HepG2 (cell line): Measurements from ENCODE around the gene IFNE.

ENCODE experiments used
- EZH2 ChIP-seq: conservative IDR thresholded peaks from 2 replicates; pipeline ENCODE4 v1.6.1; 2012; ENCODE audit warnings: mild to moderate bottlenecking, low read depth, low read length, moderate library complexity
- FOXP1 ChIP-seq, 2 experiments: fragments of 450-650 bp in 1 of 2; IDR thresholded peaks; 2 replicates each; pipeline ENCODE4 v1.6.1; 2017 to 2018; ENCODE audit warnings: antibody characterized with exemption in 1 of 2
- HHEX ChIP-seq: IDR thresholded peaks from 2 replicates; pipeline ENCODE4 v1.6.1; 2016; ENCODE audit warnings: control low read depth
- MIXL1 ChIP-seq: IDR thresholded peaks from 2 replicates; pipeline ENCODE4 v1.6.1; 2016
- MTA1 ChIP-seq: sonication (generic); formaldehyde crosslinking; IDR thresholded peaks from 2 replicates; pipeline ENCODE4 v1.4.0; 2020; ENCODE audit warnings: missing genetic modification reagents, mild to moderate bottlenecking, borderline replicate concordance
- MYC ChIP-seq: sonication (generic); formaldehyde crosslinking; IDR thresholded peaks from 2 replicates; pipeline ENCODE4 v1.9.0; 2021; ENCODE audit warnings: missing genetic modification reagents, borderline replicate concordance
- MZF1 ChIP-seq: sonication (generic); formaldehyde crosslinking; IDR thresholded peaks from 2 replicates; pipeline ENCODE4 v1.8.1; 2023; ENCODE audit warnings: mild to moderate bottlenecking, missing genetic modification reagents, borderline replicate concordance
- NAIF1 ChIP-seq: sonication (generic); formaldehyde crosslinking; IDR thresholded peaks from 2 replicates; pipeline ENCODE4 v1.5.0; 2020; ENCODE audit warnings: mild to moderate bottlenecking, missing genetic modification reagents, borderline replicate concordance
- RBM39 ChIP-seq: fragments of 200-400 bp; formaldehyde crosslinking; IDR thresholded peaks from one replicate; pipeline ENCODE4 v1.6.1; 2018; ENCODE audit warnings: antibody characterized with exemption, mild to moderate bottlenecking, low read depth, low read length; ENCODE audit not compliant: poor library complexity, severe bottlenecking
- RFX5 ChIP-seq: IDR thresholded peaks from 2 replicates; pipeline ENCODE4 v1.6.1; 2011; ENCODE audit warnings: low read depth, low read length, improper control_type of control experiment
- TF ChIP-seq, protein P1 (sequence below): sonication (generic); formaldehyde crosslinking; IDR thresholded peaks from 2 replicates; pipeline ENCODE4 v1.5.0; 2020; ENCODE audit warnings: mild to moderate bottlenecking, missing genetic modification reagents, moderate library complexity

DNA sequence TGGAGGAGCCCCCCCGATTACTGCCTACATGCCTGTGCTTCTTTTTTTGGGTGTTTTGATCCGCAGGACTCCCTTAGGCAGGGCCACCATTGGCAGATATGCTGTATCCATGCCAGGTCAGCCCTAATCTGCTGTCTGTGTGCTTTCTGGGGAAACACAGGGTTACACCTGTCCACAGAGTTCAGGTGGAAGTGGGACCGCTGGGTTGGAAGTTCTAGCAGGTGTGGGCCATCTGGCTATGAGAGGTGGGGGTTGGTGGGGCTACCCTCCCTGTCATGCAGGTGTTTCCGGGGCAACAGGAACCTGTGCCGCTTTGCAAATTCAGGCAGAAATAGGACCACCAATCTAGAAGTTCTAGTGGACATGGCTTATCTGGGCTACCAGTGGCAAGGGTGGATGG, 17.0 kb downstream of the IFNE start:
- TF ChIP-seq EZH2 (no peak), RFX5 (no peak), FOXP1 (IDR thresholded peaks at IDR 0.05) (no peak), FOXP1 (CRISPR knock-in tag; IDR thresholded peaks at IDR 0.05) (no peak), MZF1 (CRISPR knock-in tag) (no peak), NAIF1 (CRISPR knock-in tag) (no peak), RBM39 (no peak), MTA1 (CRISPR knock-in tag) (no peak), MIXL1 (CRISPR knock-in tag) (no peak), HHEX (CRISPR knock-in tag) (no peak), MYC (no peak)
- TF ChIP-seq, protein P1, sequence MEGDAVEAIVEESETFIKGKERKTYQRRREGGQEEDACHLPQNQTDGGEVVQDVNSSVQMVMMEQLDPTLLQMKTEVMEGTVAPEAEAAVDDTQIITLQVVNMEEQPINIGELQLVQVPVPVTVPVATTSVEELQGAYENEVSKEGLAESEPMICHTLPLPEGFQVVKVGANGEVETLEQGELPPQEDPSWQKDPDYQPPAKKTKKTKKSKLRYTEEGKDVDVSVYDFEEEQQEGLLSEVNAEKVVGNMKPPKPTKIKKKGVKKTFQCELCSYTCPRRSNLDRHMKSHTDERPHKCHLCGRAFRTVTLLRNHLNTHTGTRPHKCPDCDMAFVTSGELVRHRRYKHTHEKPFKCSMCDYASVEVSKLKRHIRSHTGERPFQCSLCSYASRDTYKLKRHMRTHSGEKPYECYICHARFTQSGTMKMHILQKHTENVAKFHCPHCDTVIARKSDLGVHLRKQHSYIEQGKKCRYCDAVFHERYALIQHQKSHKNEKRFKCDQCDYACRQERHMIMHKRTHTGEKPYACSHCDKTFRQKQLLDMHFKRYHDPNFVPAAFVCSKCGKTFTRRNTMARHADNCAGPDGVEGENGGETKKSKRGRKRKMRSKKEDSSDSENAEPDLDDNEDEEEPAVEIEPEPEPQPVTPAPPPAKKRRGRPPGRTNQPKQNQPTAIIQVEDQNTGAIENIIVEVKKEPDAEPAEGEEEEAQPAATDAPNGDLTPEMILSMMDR: no peak
